Endothelial cell of umbilical vein (primary cell): ENCODE results near the gene ACYP2. TPM values are rescaled to one million over a fixed set of nuclear protein-coding genes. Genes with fewer than 3 reads are reported as not detected.

Source experiments
- BruUV-seq: library from RNA; stranded (reverse); fragments of 400-500 nt; replicated peaks from 2 replicates; lab custom pipeline; 2021; lab: Mats Ljungman, UMichigan
- CTCF ChIA-PET: fragments of 300-600, 350-600 bp; sonication (Branson Sonifier 250); formaldehyde crosslinking; loops from one replicate; lab custom pipeline; 2021; ENCODE audit warnings: antibody characterized with exemption, inconsistent platforms; lab: Charles Lee
- POLR2A ChIA-PET: fragments of 300-600, 350-600 bp; sonication (Branson Sonifier 250); formaldehyde crosslinking; loops from one replicate; lab custom pipeline; 2021; ENCODE audit warnings: antibody characterized with exemption, inconsistent platforms; lab: Charles Lee
- DNase-seq: peaks from one replicate; pipeline ENCODE4 v3.0.0-alpha.2; 2011; ENCODE audit warnings: low read depth, low spot score
- FAIRE-seq: peaks from 2 replicates; lab custom pipeline; 2011; peaks lifted over from hg19 to GRCh38; lab: Jason Lieb, UNC
- H2AFZ ChIP-seq: 2 replicates; pipeline ENCODE4 v1.6.0; 2012; ENCODE audit warnings: low read depth, low read length, control low read depth, inconsistent platforms
- H3K27ac ChIP-seq: 2 replicates; pipeline ENCODE4 v1.5.1; 2011; ENCODE audit warnings: low read depth, mild to moderate bottlenecking, control low read depth, low read length, moderate library complexity; ENCODE audit not compliant: insufficient read depth
- H3K27me3 ChIP-seq, 2 experiments: 2 replicates each; pipeline versions ENCODE4 v1.6.0 to v1.6.1; 2011; ENCODE audit warnings: low read length in 2 of 2, mixed read lengths in 1 of 2; ENCODE audit not compliant: control insufficient read depth in 2 of 2, insufficient read depth in 2 of 2
- H3K36me3 ChIP-seq, 2 experiments: 2 replicates in 1 of 2; 3 replicates in 1 of 2; pipeline ENCODE4 v1.5.1; 2011; ENCODE audit warnings: low read length in 2 of 2, mild to moderate bottlenecking in 1 of 2, moderate library complexity in 1 of 2; ENCODE audit not compliant: control insufficient read depth in 2 of 2, insufficient read depth in 2 of 2; ENCODE audit errors: extremely low read depth in 1 of 2
- H3K4me1 ChIP-seq: 3 replicates; pipeline ENCODE4 v1.5.1; 2011; ENCODE audit warnings: mild to moderate bottlenecking, low read length; ENCODE audit not compliant: control insufficient read depth, insufficient read depth; ENCODE audit errors: extremely low read depth
- H3K4me2 ChIP-seq: 2 replicates; pipeline ENCODE4 v1.6.1; 2011; ENCODE audit warnings: low read length, control low read depth, mixed read lengths; ENCODE audit not compliant: insufficient read depth
- H3K4me3 ChIP-seq, 3 experiments: fragments of 200-600 bp in 1 of 3; sonication (generic), shearing (Covaris generic) in 1 of 3; replicated peaks in 1 of 3; 2 replicates each; pipeline ENCODE4 v1.5.1; 2011 to 2016; ENCODE audit warnings: control low read depth in 3 of 3, low read length in 3 of 3, mild to moderate bottlenecking in 2 of 3, inconsistent platforms in 1 of 3, low read depth in 1 of 3, moderate library complexity in 1 of 3; ENCODE audit not compliant: insufficient read depth in 1 of 3
- H3K79me2 ChIP-seq: 2 replicates; pipeline ENCODE4 v1.6.0; 2012; ENCODE audit warnings: low read length, inconsistent platforms; ENCODE audit not compliant: control insufficient read depth, insufficient read depth
- H3K9ac ChIP-seq: replicated peaks from 2 replicates; pipeline ENCODE3; 2011; ENCODE audit warnings: low read length, control low read depth; ENCODE audit not compliant: insufficient read depth; ENCODE audit errors: extremely low read depth
- H3K9me1 ChIP-seq: replicated peaks from 3 replicates; pipeline ENCODE4 v1.6.0; 2011; ENCODE audit warnings: mild to moderate bottlenecking, low read length; ENCODE audit not compliant: control insufficient read depth, insufficient read depth; ENCODE audit errors: extremely low read depth
- H3K9me3 ChIP-seq: replicated peaks from 2 replicates; pipeline ENCODE4 v1.5.1; 2012; ENCODE audit warnings: low read length, inconsistent platforms; ENCODE audit not compliant: control insufficient read depth, insufficient read depth
- H4K20me1 ChIP-seq: replicated peaks from 2 replicates; pipeline ENCODE3; 2011; ENCODE audit warnings: mild to moderate bottlenecking, low read length; ENCODE audit not compliant: control insufficient read depth, insufficient read depth; ENCODE audit errors: extremely low read depth
- EZH2 ChIP-seq: IDR thresholded peaks from 2 replicates; pipeline ENCODE4 v1.6.1; 2012; ENCODE audit warnings: borderline replicate concordance, low read depth, mild to moderate bottlenecking, moderate library complexity, low read length, inconsistent platforms; ENCODE audit not compliant: severe bottlenecking
- GATA2 ChIP-seq: IDR thresholded peaks from 2 replicates; pipeline ENCODE4 v1.7.0; 2011; ENCODE audit warnings: low read depth, mild to moderate bottlenecking, moderate library complexity, mixed read lengths, low read length; ENCODE audit not compliant: insufficient read length, insufficient read depth
- JUN ChIP-seq: IDR thresholded peaks from 2 replicates; pipeline ENCODE4 v1.6.1; 2011; ENCODE audit warnings: borderline replicate concordance, low read depth; ENCODE audit not compliant: insufficient read length, insufficient read depth
- MYC ChIP-seq: IDR thresholded peaks from one replicate; pipeline ENCODE4 v1.6.1; 2011; ENCODE audit warnings: mild to moderate bottlenecking, low read depth, low read length
- POLR2A ChIP-seq: IDR thresholded peaks from 2 replicates; pipeline ENCODE4 v1.6.1; 2012; ENCODE audit warnings: low read depth, mild to moderate bottlenecking, control low read depth, low read length
- POLR2AphosphoS5 ChIP-seq: IDR thresholded peaks from 2 replicates; pipeline ENCODE4 v1.6.1; 2012; ENCODE audit warnings: low read depth, mild to moderate bottlenecking, control low read depth, low read length, moderate library complexity; ENCODE audit not compliant: insufficient read depth
- dilution Hi-C: fragments of 300-500 bp; cut with MboI; formaldehyde crosslinking; loops from one replicate; pipeline ENCODE4 v1.15.0; 2019; ENCODE audit warnings: low sequenced_read_pairs; ENCODE audit not compliant: extremely low pct_ligation_motif_present
- intact Hi-C: fragments of 100-400 bp; cut with micrococcal nuclease; formaldehyde crosslinking; loops from one replicate; pipeline ENCODE4 v1.10.0; 2022
- polyA plus RNA-seq, 4 experiments: library from polyadenylated mRNA; depleted of rRNA in 3 of 4; stranded (reverse) in 3 of 4; unstranded in 1 of 4; fragments of >200 nt; gene quantifications; 2 replicates each; pipeline versions ENCODE4 v1.2.1 to v1.2.3, GENCODE V29; 2011 to 2012; ENCODE audit warnings: missing spikeins in 1 of 4
- total RNA-seq: library from RNA; stranded (reverse); gene quantifications from 2 replicates; pipeline ENCODE4 v1.2.3, GENCODE V29; 2021
- TF ChIP-seq, protein P1 (sequence below), 2 donors: IDR thresholded peaks; 1 replicate in 1 of 2; 2 replicates in 1 of 2; pipeline ENCODE4 v1.5.1; 2011; ENCODE audit warnings: low read length in 2 of 2, mild to moderate bottlenecking in 2 of 2, moderate library complexity in 2 of 2, control low read depth in 1 of 2, inconsistent platforms in 1 of 2, low read depth in 1 of 2; ENCODE audit not compliant: insufficient read depth in 1 of 2; ENCODE audit errors: extremely low read depth in 1 of 2

The ACYP2 gene
- total and polyA plus RNA-seq, 2 donors (not counting 3 experiments of a cell fraction or from before 2014, with no cell fraction given): 3.9 to 7.9 TPM

DNA sequence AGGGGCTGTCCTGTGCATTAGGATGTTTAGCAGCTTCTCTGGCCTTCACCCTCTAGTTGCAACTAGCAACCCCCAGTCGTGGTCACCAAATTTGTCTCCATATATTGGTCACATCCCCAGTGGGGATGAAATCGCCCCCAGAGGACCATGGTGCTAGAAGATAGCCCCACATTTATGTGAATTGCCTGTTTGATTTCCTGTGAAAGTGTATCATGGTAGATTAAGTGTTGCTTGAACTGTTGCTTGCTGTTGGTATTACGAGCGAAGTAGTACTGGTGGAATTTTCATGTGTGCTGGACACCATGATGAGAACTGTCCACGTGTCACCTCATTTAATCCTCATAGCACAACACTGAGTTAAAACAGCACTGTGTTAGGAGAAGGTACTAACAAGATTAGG is 81.2 kb downstream of the ACYP2 start:
- Histone ChIP-seq H2AFZ (no peak overlapping the region), H3K79me2 (no peaks in the 10 kb centered on the region), H3K27ac (no peak overlapping the region), H4K20me1 (no peaks in the 10 kb centered on the region), H3K4me2 (no peak overlapping the region), H3K9ac (no peak overlapping the region), H3K9me3 (no peaks in the 10 kb centered on the region), H3K9me1 (no peaks in the 10 kb centered on the region), H3K4me3 (no peak overlapping the region), H3K4me1 (no peaks in the 10 kb centered on the region), H3K36me3 (no peaks in the 10 kb centered on the region), H3K27me3 (no peaks in the 10 kb centered on the region)
- CTCF ChIA-PET: interaction anchor here (2.5 kb wide), 1 partner anchor 10 kb away, joined by 14 read pairs; no protein-coding TSS in a partner anchor
- POLR2A ChIA-PET: no interaction called here
- TF ChIP-seq, protein P1, sequence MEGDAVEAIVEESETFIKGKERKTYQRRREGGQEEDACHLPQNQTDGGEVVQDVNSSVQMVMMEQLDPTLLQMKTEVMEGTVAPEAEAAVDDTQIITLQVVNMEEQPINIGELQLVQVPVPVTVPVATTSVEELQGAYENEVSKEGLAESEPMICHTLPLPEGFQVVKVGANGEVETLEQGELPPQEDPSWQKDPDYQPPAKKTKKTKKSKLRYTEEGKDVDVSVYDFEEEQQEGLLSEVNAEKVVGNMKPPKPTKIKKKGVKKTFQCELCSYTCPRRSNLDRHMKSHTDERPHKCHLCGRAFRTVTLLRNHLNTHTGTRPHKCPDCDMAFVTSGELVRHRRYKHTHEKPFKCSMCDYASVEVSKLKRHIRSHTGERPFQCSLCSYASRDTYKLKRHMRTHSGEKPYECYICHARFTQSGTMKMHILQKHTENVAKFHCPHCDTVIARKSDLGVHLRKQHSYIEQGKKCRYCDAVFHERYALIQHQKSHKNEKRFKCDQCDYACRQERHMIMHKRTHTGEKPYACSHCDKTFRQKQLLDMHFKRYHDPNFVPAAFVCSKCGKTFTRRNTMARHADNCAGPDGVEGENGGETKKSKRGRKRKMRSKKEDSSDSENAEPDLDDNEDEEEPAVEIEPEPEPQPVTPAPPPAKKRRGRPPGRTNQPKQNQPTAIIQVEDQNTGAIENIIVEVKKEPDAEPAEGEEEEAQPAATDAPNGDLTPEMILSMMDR (IDR thresholded peaks at IDR 0.05; ENCODE audit: extremely low read depth in 1 of 2, insufficient read depth in 1 of 2, low read depth in 1 of 2, low read length in 2 of 2): no peak
- TF ChIP-seq MYC: no peak
- DNase-seq (no peak), FAIRE-seq (no peak)
- no TSS peak for BruUV-seq
- dilution Hi-C loops (no loop called here), intact Hi-C loops (no loop called here)

DNA sequence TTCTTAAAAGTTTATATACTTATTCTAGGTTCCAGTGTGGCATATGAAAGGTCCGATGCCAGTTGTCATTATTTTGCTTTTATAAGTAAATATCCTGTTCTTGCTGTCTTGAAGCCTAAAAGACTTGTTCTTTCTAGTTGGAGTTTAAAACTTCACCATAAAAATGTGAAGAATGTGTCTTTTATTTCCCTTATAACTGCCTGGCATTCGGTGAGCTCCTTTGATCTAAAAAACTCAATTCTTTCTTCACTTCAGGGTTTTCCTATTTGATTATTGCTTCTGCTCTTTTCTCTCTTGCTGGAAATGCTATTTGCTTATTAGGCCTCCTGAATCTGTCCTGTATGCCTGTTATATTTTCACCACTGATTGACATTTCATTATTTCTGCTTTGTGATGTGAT is 89.1 kb downstream of the ACYP2 start:
- H3K4me1 ChIP-seq: peaks cover 7% of the 10 kb centered on the region
- H3K79me2 ChIP-seq: no peaks in the 10 kb centered on the region
- no peak overlapping the region for H2AFZ ChIP-seq
- dilution Hi-C loops (no loop called here), intact Hi-C loops (loop anchor here (10.0 kb wide), 2 partner anchors 410 to 500 kb away; no protein-coding TSS in a partner anchor)
- no peaks in the 10 kb centered on the region for H4K20me1 ChIP-seq
- TF ChIP-seq EZH2 (no peak), GATA2 (no peak), POLR2A (no peak), POLR2AphosphoS5 (no peak), JUN (no peak)
- TF ChIP-seq, protein P1 (IDR thresholded peaks at IDR 0.05; ENCODE audit: extremely low read depth in 1 of 2, insufficient read depth in 1 of 2, low read depth in 1 of 2, low read length in 2 of 2): no peak
- ChIA-PET CTCF (interaction anchor here (0.6 to 1.7 kb wide), 5 partner anchors 19 to 500 kb away, joined by 3 to 5 read pairs (median 3); no protein-coding TSS in a partner anchor), POLR2A (no interaction called here)
- no peak overlapping the region for H3K9ac ChIP-seq
- no peaks in the 10 kb centered on the region for H3K9me1 ChIP-seq
- BruUV-seq: no TSS peak
- H3K27ac ChIP-seq: no peak overlapping the region
- no peak overlapping the region for H3K4me3 ChIP-seq
- H3K36me3 ChIP-seq: no peaks in the 10 kb centered on the region
- H3K9me3 ChIP-seq: no peaks in the 10 kb centered on the region
- no peaks in the 10 kb centered on the region for H3K27me3 ChIP-seq
- DNase-seq (no peak), FAIRE-seq (no peak)
- H3K4me2 ChIP-seq: no peak overlapping the region
